Spleen (tissue), 11 donors: ENCODE data around the gene HPCAL1. TPM values are rescaled to one million over a fixed set of nuclear protein-coding genes. Genes with fewer than 3 reads are reported as not detected.
A peak's percentile ranks its signal among the peaks of the same experiment; 100 is the strongest.

Source experiments
- DNase-seq: peaks from one replicate; pipeline ENCODE4 v3.0.0-alpha.2; 2020
- H3K27ac ChIP-seq, 8 donors: fragments of 200-600 bp; sonication (generic) in 7 of 8; 1 replicate in 4 of 8; 2 replicates in 4 of 8; pipeline versions ENCODE4 v1.5.0 to v1.8.0; 2016 to 2021; ENCODE audit warnings: inconsistent platforms in 4 of 8, mild to moderate bottlenecking in 4 of 8, moderate library complexity in 1 of 8
- H3K27me3 ChIP-seq, 7 donors: fragments of 200-600 bp; sonication (generic) in 6 of 7; replicated peaks in 1 of 7; 1 replicate in 4 of 7; 2 replicates in 3 of 7; pipeline versions ENCODE4 v1.5.0 to v1.8.0; 2016 to 2021; ENCODE audit warnings: inconsistent platforms in 3 of 7, mild to moderate bottlenecking in 1 of 7
- H3K36me3 ChIP-seq, 6 donors: fragments of 200-600 bp; sonication (generic) in 5 of 6; 1 replicate in 4 of 6; 2 replicates in 2 of 6; pipeline versions ENCODE4 v1.5.0 to v1.8.0; 2016 to 2021; ENCODE audit warnings: inconsistent platforms in 2 of 6
- H3K4me1 ChIP-seq, 6 donors: fragments of 200-600 bp; sonication (generic) in 5 of 6; 1 replicate in 3 of 6; 2 replicates in 3 of 6; pipeline versions ENCODE4 v1.5.0 to v1.8.0; 2016 to 2021; ENCODE audit warnings: inconsistent platforms in 3 of 6
- H3K4me3 ChIP-seq, 8 donors: fragments of 200-600 bp; sonication (generic) in 7 of 8; 1 replicate in 4 of 8; 2 replicates in 4 of 8; pipeline versions ENCODE4 v1.5.0 to v1.8.0; 2016 to 2021; ENCODE audit warnings: inconsistent platforms in 4 of 8, mild to moderate bottlenecking in 4 of 8, moderate library complexity in 2 of 8
- H3K9me3 ChIP-seq, 8 donors: fragments of 200-600 bp; sonication (generic) in 7 of 8; 1 replicate in 4 of 8; 2 replicates in 4 of 8; pipeline versions ENCODE4 v1.5.0 to v1.8.0; 2016 to 2021; ENCODE audit warnings: inconsistent platforms in 4 of 8
- POLR2A ChIP-seq, 3 donors: fragments of 450-650 bp; IDR thresholded peaks; one replicate each; pipeline ENCODE4 v1.5.1; 2017; ENCODE audit warnings: antibody characterized with exemption in 3 of 3, mild to moderate bottlenecking in 1 of 3
- POLR2AphosphoS5 ChIP-seq, 3 donors: sonication (generic); formaldehyde crosslinking; IDR thresholded peaks; one replicate each; pipeline ENCODE4 v1.5.1; 2017; ENCODE audit warnings: antibody characterized with exemption in 3 of 3
- WGBS, 5 donors: extraction: QIAGEN DNeasy Blood & Tissue Kit in 3 of 5; methylation state at CpG; one replicate each; pipeline versions ENCODE4 v1.1.5 to v1.1.7; 2013 to 2018; 5-methylcytosine and 5-hydroxymethylcytosine counted together
- intact Hi-C: fragments of 100-400 bp; cut with DNase I; formaldehyde crosslinking; loops from one replicate; pipeline ENCODE4 v1.15.0; 2023; ENCODE audit warnings: low total_unique reads
- polyA plus RNA-seq, 3 donors: library from polyadenylated mRNA; stranded (reverse); fragments of 200-250 nt; gene quantifications; one replicate each; pipeline ENCODE4 v1.2.1, GENCODE V29; 2013
- total RNA-seq, 7 donors: library from RNA; depleted of rRNA in 3 of 7; stranded (reverse); fragments of >200 nt in 3 of 7; fragmentation: NEBNext Ultra II Directional in 4 of 7; extraction: Animal tissue kit (Norgen Biotek cat#: 25700) in 4 of 7; gene quantifications; one replicate each; pipeline versions ENCODE4 v1.1.0 to v1.2.1, GENCODE V29; 2016 to 2021
- TF ChIP-seq, protein P1 (sequence below), 11 experiments: fragments of 200-600 bp in 7 of 11; fragments of 450-650 bp in 4 of 11; sonication (generic) in 4 of 11; IDR thresholded peaks in 8 of 11; conservative IDR thresholded peaks in 3 of 11; 1 replicate in 7 of 11; 2 replicates in 4 of 11; pipeline versions ENCODE4 v1.4.0 to v1.8.0; 2016 to 2021; ENCODE audit warnings: antibody characterized with exemption in 11 of 11, inconsistent platforms in 4 of 11, mild to moderate bottlenecking in 1 of 11
- donor health status: healthy with polysubstance abuse.
- donor health status: DM: no; HTN: no; CAD: no; lungs with moderate emphysema.
- donor health status: DM: no; HTN: no; CAD: no.
- donor health status: Bipolar disorder and iron deficiency.
- donor health status: healthy.
- donor health status: DM: no; HTN: no; CAD: no.
- donor health status: DM: yes; HTN: yes; CAD: no.

Gene HPCAL1
- total and polyA plus RNA-seq, 10 donors: 41.9 to 80.6 (median 57.7) TPM

DNA sequence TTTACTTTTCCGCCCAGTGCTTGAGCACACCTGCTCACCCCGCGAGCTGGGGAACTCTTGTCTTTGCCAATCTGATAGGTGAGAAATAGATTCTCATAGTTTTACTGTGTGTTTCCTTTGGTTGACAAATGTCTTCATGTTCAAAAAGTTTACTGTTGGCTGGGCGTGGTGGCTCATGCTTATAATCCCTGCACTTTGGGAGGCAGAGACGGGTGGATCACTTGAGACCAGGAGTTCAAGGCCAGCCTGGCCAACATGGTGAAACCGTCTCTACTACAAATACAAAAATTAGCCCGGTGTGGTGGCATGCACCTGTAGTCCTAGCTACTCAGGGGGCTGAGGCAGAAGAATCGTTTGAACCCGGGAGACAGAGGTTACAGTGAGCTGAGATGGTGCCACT, 135.1 kb downstream of the HPCAL1 start:
- WGBS, 5 donors: 85 to 94% (median 88%) methylated on average over 9 of the region's 9 CpGs
- DNase-seq: no peak
- Histone ChIP-seq H3K36me3 (peaks cover 3 to 47% (median 37%) of the 10 kb centered on the region in 6 donors), H3K27me3 (peaks cover 0 to 6% (median 0%) of the 10 kb centered on the region in 7 donors), H3K27ac (no peak overlapping the region), H3K9me3 (no peaks in the 10 kb centered on the region), H3K4me1 (peaks cover 0 to 18% (median 12%) of the 10 kb centered on the region in 6 donors), H3K4me3 (no peak overlapping the region)
- intact Hi-C loops: loop anchor here (5.0 kb wide), 1 partner anchor 366 kb away; no protein-coding TSS in a partner anchor
- TF ChIP-seq POLR2A (IDR thresholded peaks at IDR 0.05): no peak
- TF ChIP-seq, protein P1, sequence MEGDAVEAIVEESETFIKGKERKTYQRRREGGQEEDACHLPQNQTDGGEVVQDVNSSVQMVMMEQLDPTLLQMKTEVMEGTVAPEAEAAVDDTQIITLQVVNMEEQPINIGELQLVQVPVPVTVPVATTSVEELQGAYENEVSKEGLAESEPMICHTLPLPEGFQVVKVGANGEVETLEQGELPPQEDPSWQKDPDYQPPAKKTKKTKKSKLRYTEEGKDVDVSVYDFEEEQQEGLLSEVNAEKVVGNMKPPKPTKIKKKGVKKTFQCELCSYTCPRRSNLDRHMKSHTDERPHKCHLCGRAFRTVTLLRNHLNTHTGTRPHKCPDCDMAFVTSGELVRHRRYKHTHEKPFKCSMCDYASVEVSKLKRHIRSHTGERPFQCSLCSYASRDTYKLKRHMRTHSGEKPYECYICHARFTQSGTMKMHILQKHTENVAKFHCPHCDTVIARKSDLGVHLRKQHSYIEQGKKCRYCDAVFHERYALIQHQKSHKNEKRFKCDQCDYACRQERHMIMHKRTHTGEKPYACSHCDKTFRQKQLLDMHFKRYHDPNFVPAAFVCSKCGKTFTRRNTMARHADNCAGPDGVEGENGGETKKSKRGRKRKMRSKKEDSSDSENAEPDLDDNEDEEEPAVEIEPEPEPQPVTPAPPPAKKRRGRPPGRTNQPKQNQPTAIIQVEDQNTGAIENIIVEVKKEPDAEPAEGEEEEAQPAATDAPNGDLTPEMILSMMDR (IDR thresholded peaks at IDR 0.05 in 8 of 11, conservative IDR thresholded peaks at IDR 0.05 in 3 of 11): no peak
- TF ChIP-seq POLR2AphosphoS5 (IDR thresholded peaks at IDR 0.05): no peak

GRCh38 chr2:10438688-10439087, 136.0 kb downstream of the HPCAL1 start:
- Histone ChIP-seq H3K27ac (no peak overlapping the region), H3K27me3 (peaks cover 0 to 5% (median 0%) of the 10 kb centered on the region in 7 donors), H3K9me3 (no peaks in the 10 kb centered on the region), H3K4me1 (peaks cover 0 to 17% (median 9%) of the 10 kb centered on the region in 6 donors), H3K4me3 (no peak overlapping the region), H3K36me3 (peaks cover 3 to 55% (median 46%) of the 10 kb centered on the region in 6 donors)
- no peak for TF ChIP-seq POLR2A (IDR thresholded peaks at IDR 0.05)
- TF ChIP-seq, protein P1 (IDR thresholded peaks at IDR 0.05 in 8 of 11, conservative IDR thresholded peaks at IDR 0.05 in 3 of 11): no peak
- 87 to 95% (median 93%) methylated on average over 14 of the region's 14 CpGs for WGBS, 5 donors
- intact Hi-C loops: loop anchor here (5.0 kb wide), 1 partner anchor 366 kb away; no protein-coding TSS in a partner anchor
- DNase-seq: no peak

GRCh38 chr2:10439185-10439879, 136.6 kb downstream of the HPCAL1 start:
- Histone ChIP-seq H3K36me3 (peaks cover 3 to 62% (median 53%) of the 10 kb centered on the region in 6 donors), H3K27me3 (peaks cover 0 to 4% (median 0%) of the 10 kb centered on the region in 7 donors), H3K27ac (no peak overlapping the region), H3K4me1 (peaks cover 0 to 20% (median 11%) of the 10 kb centered on the region in 6 donors), H3K9me3 (no peaks in the 10 kb centered on the region), H3K4me3 (no peak overlapping the region)
- DNase-seq: no peak
- TF ChIP-seq POLR2AphosphoS5 (IDR thresholded peaks at IDR 0.05): peak in 1 of 3 donors; percentile 3
- TF ChIP-seq, protein P1 (IDR thresholded peaks at IDR 0.05 in 8 of 11, conservative IDR thresholded peaks at IDR 0.05 in 3 of 11): no peak
- 78 to 88% (median 80%) methylated on average over 10 to 11 of the region's 11 CpGs for WGBS, 5 donors
- intact Hi-C loops: loop anchor here (5.0 kb wide), 1 partner anchor 367 kb away; no protein-coding TSS in a partner anchor

DNA sequence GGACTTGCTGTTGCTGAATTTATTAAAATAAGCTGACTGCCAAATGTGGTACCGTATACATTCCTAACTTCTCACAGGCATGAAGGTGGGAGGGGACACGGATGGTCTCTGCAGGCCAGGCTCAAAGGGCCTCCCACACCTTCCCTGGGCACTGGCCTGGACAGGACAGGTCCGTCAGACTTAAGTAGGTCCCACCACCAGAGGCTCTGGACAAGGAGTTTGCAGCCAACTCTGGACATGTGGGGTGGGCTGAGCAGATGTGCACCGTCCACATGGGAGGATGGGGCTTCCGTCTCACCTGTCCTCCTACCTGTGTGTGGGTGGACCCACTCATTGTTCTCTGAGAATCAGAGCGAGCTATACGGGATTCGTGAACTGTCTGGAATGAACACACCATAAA, 137.3 kb downstream of the HPCAL1 start:
- intact Hi-C loops: loop anchor here (5.0 kb wide), 1 partner anchor 368 kb away; no protein-coding TSS in a partner anchor
- Histone ChIP-seq H3K9me3 (no peaks in the 10 kb centered on the region), H3K36me3 (peaks cover 3 to 67% (median 58%) of the 10 kb centered on the region in 6 donors), H3K27me3 (no peaks in the 10 kb centered on the region), H3K4me3 (no peak overlapping the region), H3K27ac (no peak overlapping the region), H3K4me1 (peaks cover under 1 to 20% (median 11%) of the 10 kb centered on the region in 6 donors)
- TF ChIP-seq POLR2AphosphoS5 (IDR thresholded peaks at IDR 0.05) (no peak), POLR2A (IDR thresholded peaks at IDR 0.05) (no peak)
- TF ChIP-seq, protein P1 (IDR thresholded peaks at IDR 0.05 in 8 of 11, conservative IDR thresholded peaks at IDR 0.05 in 3 of 11): no peak
- 88 to 96% (median 91%) methylated on average over 7 to 8 of the region's 8 CpGs for WGBS, 5 donors
- no peak for DNase-seq
